H1 (cell line): ENCODE measurements around the gene CC2D2A. TPM values are rescaled to one million over a fixed set of nuclear protein-coding genes. Genes with fewer than 3 reads are reported as not detected.

Experiments
- CTCF ChIA-PET: fragments of 300-600 bp; sonication (Branson Sonifier 250); formaldehyde crosslinking; loops from one replicate; lab custom pipeline; 2021; ENCODE audit not compliant: partially characterized antibody; lab: Charles Lee
- POLR2A ChIA-PET: fragments of 300-600 bp; sonication (Branson Sonifier 250); formaldehyde crosslinking; loops from one replicate; lab custom pipeline; 2021; ENCODE audit warnings: inconsistent platforms; ENCODE audit not compliant: partially characterized antibody; lab: Charles Lee
- DNase-seq, 2 experiments: peaks; one replicate each; pipeline versions ENCODE4 v3.0.0 to v3.0.0-alpha.2; 2010 to 2022; ENCODE audit warnings: low spot score in 2 of 2, low read depth in 1 of 2, mixed read lengths in 1 of 2
- FAIRE-seq: peaks from 2 replicates; lab custom pipeline; 2011; peaks lifted over from hg19 to GRCh38; lab: Jason Lieb, UNC
- H2AFZ ChIP-seq: 2 replicates; pipeline ENCODE4 v1.8.1; 2012; ENCODE audit warnings: low read length, inconsistent platforms
- H2AK5ac ChIP-seq: 2 replicates; pipeline ENCODE4 v1.6.1; 2013; ENCODE audit warnings: low read depth, low read length
- H2BK120ac ChIP-seq: replicated peaks from 2 replicates; pipeline ENCODE3; 2013; ENCODE audit warnings: low read depth, low read length, inconsistent platforms
- H2BK12ac ChIP-seq: 2 replicates; pipeline ENCODE4 v1.6.1; 2013; ENCODE audit warnings: low read depth, low read length
- H2BK15ac ChIP-seq: 2 replicates; pipeline ENCODE4 v1.6.1; 2013; ENCODE audit warnings: low read length
- H2BK20ac ChIP-seq: 2 replicates; pipeline ENCODE4 v1.6.1; 2013; ENCODE audit warnings: low read length
- H2BK5ac ChIP-seq: 2 replicates; pipeline ENCODE4 v1.6.1; 2013; ENCODE audit warnings: low read depth, low read length
- H3K14ac ChIP-seq: 2 replicates; pipeline ENCODE4 v1.6.1; 2013; ENCODE audit warnings: inconsistent platforms; ENCODE audit not compliant: insufficient read length
- H3K18ac ChIP-seq: 2 replicates; pipeline ENCODE4 v1.6.1; 2013; ENCODE audit warnings: low read length; ENCODE audit errors: extremely low read depth
- H3K23ac ChIP-seq: 2 replicates; pipeline ENCODE4 v1.6.1; 2013; ENCODE audit warnings: inconsistent platforms; ENCODE audit not compliant: insufficient read length
- H3K23me2 ChIP-seq: 2 replicates; pipeline ENCODE4 v1.6.1; 2013; ENCODE audit warnings: low read depth, low read length
- H3K27ac ChIP-seq: 2 replicates; pipeline ENCODE4 v1.6.1; 2011; ENCODE audit warnings: low read depth, low read length, inconsistent platforms
- H3K27me3 ChIP-seq, 4 experiments: replicated peaks in 1 of 4; 1 replicate in 1 of 4; 2 replicates in 3 of 4; pipeline versions ENCODE4 v1.6.1 to v1.8.1; 2011 to 2013; ENCODE audit warnings: low read length in 3 of 4, mild to moderate bottlenecking in 3 of 4, inconsistent platforms in 2 of 4, mixed read lengths in 2 of 4, moderate library complexity in 1 of 4; ENCODE audit not compliant: control insufficient read depth in 3 of 4, insufficient read depth in 3 of 4; ENCODE audit errors: extremely low read depth in 1 of 4
- H3K36me3 ChIP-seq, 4 experiments: 2 replicates each; pipeline versions ENCODE4 v1.6.1 to v1.8.1; 2011 to 2013; ENCODE audit warnings: mild to moderate bottlenecking in 4 of 4, low read length in 3 of 4, moderate library complexity in 2 of 4, control low read depth in 1 of 4, inconsistent platforms in 1 of 4; ENCODE audit not compliant: insufficient read depth in 4 of 4, control insufficient read depth in 2 of 4
- H3K4ac ChIP-seq: replicated peaks from 2 replicates; pipeline ENCODE3; 2013; ENCODE audit warnings: low read length, low read depth, mixed read lengths, inconsistent platforms; ENCODE audit not compliant: insufficient read length
- H3K4me1 ChIP-seq, 4 experiments: replicated peaks in 1 of 4; 1 replicate in 1 of 4; 2 replicates in 3 of 4; pipeline versions ENCODE4 v1.6.1 to v1.8.1; 2011 to 2013; ENCODE audit warnings: low read length in 3 of 4, inconsistent platforms in 2 of 4, mixed read lengths in 1 of 4; ENCODE audit not compliant: insufficient read depth in 4 of 4, control insufficient read depth in 3 of 4
- H3K4me2 ChIP-seq, 2 experiments: 2 replicates each; pipeline versions ENCODE4 v1.6.1 to v1.8.1; 2011 to 2013; ENCODE audit warnings: low read depth in 2 of 2, low read length in 2 of 2, control low read depth in 1 of 2, inconsistent platforms in 1 of 2, mild to moderate bottlenecking in 1 of 2; ENCODE audit not compliant: insufficient read depth in 1 of 2
- H3K4me3 ChIP-seq, 4 experiments: fragments of 200-600, 300-600 bp in 1 of 4; sonication (generic), shearing (Covaris generic), sonication (Bioruptor Twin) in 1 of 4; 2 replicates each; pipeline versions ENCODE4 v1.5.1 to v1.8.1; 2011 to 2016; ENCODE audit warnings: low read length in 4 of 4, low read depth in 3 of 4, control low read depth in 2 of 4, inconsistent platforms in 2 of 4, mild to moderate bottlenecking in 2 of 4, mixed read lengths in 1 of 4, moderate library complexity in 1 of 4; ENCODE audit not compliant: insufficient read depth in 2 of 4; ENCODE audit errors: extremely low read depth in 1 of 4
- H3K56ac ChIP-seq: replicated peaks from 2 replicates; pipeline ENCODE3; 2013; ENCODE audit warnings: low read depth, mild to moderate bottlenecking, mixed read lengths, low read length, inconsistent platforms; ENCODE audit not compliant: insufficient read length
- H3K79me1 ChIP-seq: 2 replicates; pipeline ENCODE4 v1.6.1; 2013; ENCODE audit warnings: low read depth, low read length, control low read depth
- H3K79me2 ChIP-seq, 2 experiments: 2 replicates each; pipeline versions ENCODE4 v1.6.1 to v1.8.1; 2012 to 2013; ENCODE audit warnings: low read length in 2 of 2, mild to moderate bottlenecking in 2 of 2, inconsistent platforms in 1 of 2; ENCODE audit not compliant: insufficient read depth in 2 of 2, control insufficient read depth in 1 of 2
- H3K9ac ChIP-seq, 4 experiments: replicated peaks in 1 of 4; 1 replicate in 1 of 4; 2 replicates in 3 of 4; pipeline versions ENCODE4 v1.6.1 to v1.8.1; 2011 to 2013; ENCODE audit warnings: low read depth in 3 of 4, low read length in 3 of 4, control low read depth in 2 of 4, mild to moderate bottlenecking in 2 of 4, moderate library complexity in 2 of 4, inconsistent platforms in 1 of 4; ENCODE audit errors: extremely low read depth in 1 of 4
- H3K9me3 ChIP-seq, 2 experiments: 2 replicates each; pipeline versions ENCODE4 v1.6.1 to v1.8.1; 2012 to 2013; ENCODE audit warnings: mild to moderate bottlenecking in 2 of 2, moderate library complexity in 2 of 2, control low read depth in 1 of 2, inconsistent platforms in 1 of 2, low read depth in 1 of 2, low read length in 1 of 2, mixed read lengths in 1 of 2; ENCODE audit not compliant: insufficient read depth in 2 of 2
- H4K20me1 ChIP-seq, 2 experiments: replicated peaks in 1 of 2; 2 replicates each; pipeline versions ENCODE3 to v1.8.1; 2011 to 2013; ENCODE audit warnings: inconsistent platforms in 2 of 2, low read length in 2 of 2, mild to moderate bottlenecking in 1 of 2; ENCODE audit not compliant: insufficient read depth in 2 of 2, control insufficient read depth in 1 of 2
- H4K5ac ChIP-seq: 2 replicates; pipeline ENCODE4 v1.6.1; 2013; ENCODE audit warnings: low read length, low read depth, mixed read lengths, inconsistent platforms; ENCODE audit not compliant: insufficient read length
- H4K8ac ChIP-seq: 2 replicates; pipeline ENCODE4 v1.8.0; 2013; ENCODE audit warnings: mild to moderate bottlenecking, moderate library complexity, low read length, inconsistent platforms; ENCODE audit not compliant: insufficient read depth; ENCODE audit errors: extremely low read depth
- H4K91ac ChIP-seq: replicated peaks from 2 replicates; pipeline ENCODE3; 2013; ENCODE audit warnings: low read length, mixed read lengths, inconsistent platforms; ENCODE audit not compliant: insufficient read length
- POU5F1 ChIP-seq: IDR thresholded peaks from 2 replicates; pipeline ENCODE4 v1.6.1; 2011; ENCODE audit warnings: low read depth, mild to moderate bottlenecking, low read length, moderate library complexity
- RAD21 ChIP-seq, 2 experiments: IDR thresholded peaks in 1 of 2; conservative IDR thresholded peaks in 1 of 2; 2 replicates each; pipeline ENCODE4 v1.6.1; 2011; ENCODE audit warnings: low read depth in 2 of 2, low read length in 2 of 2, improper control_type of control experiment in 1 of 2, inconsistent platforms in 1 of 2, mild to moderate bottlenecking in 1 of 2, moderate library complexity in 1 of 2
- SIX5 ChIP-seq: IDR thresholded peaks from 2 replicates; pipeline ENCODE4 v1.6.1; 2011; ENCODE audit warnings: mild to moderate bottlenecking, low read depth, low read length
- ZNF274 ChIP-seq: IDR thresholded peaks from 2 replicates; pipeline ENCODE4 v1.7.0; 2012; ENCODE audit warnings: low read length, borderline replicate concordance; ENCODE audit errors: extremely low read depth
- WGBS, 2 experiments: shearing (Covaris generic) in 1 of 2; methylation state at CpG; one replicate each; pipeline versions ENCODE4 v1.1.6 to v1.1.7; 2013 to 2015; ENCODE audit warnings: low lambda C conversion rate in 2 of 2, mixed read lengths in 2 of 2, inconsistent platforms in 1 of 2, low coverage in 1 of 2, missing lambda C conversion rate in 1 of 2; ENCODE audit not compliant: insufficient replicate concordance in 2 of 2, insufficient coverage in 1 of 2, insufficient read length in 1 of 2; ENCODE audit errors: extremely low coverage in 1 of 2, missing lambda C conversion rate in 1 of 2; 5-methylcytosine and 5-hydroxymethylcytosine counted together
- polyA plus RNA-seq, 7 experiments: library from polyadenylated mRNA; depleted of rRNA in 3 of 7; stranded (reverse) in 5 of 7; unstranded in 2 of 7; fragments of >200 nt in 5 of 7; fragments of 200-250 nt in 2 of 7; gene quantifications; 1 replicate in 5 of 7; 2 replicates in 1 of 7; 4 replicates in 1 of 7; pipeline versions ENCODE4 v1.2.1 to v1.2.3, GENCODE V29; 2011 to 2013; ENCODE audit warnings: missing spikeins in 2 of 7, mixed read lengths in 2 of 7
- total RNA-seq: library from RNA; stranded (reverse); fragmentation: NEBNext Ultra II Directional; extraction: Animal tissue kit (Norgen Biotek cat#: 25700); gene quantifications from 2 replicates; pipeline ENCODE4 v1.2.1, GENCODE V29; 2021
- TF ChIP-seq, protein P1 (sequence below), 3 experiments: IDR thresholded peaks; 1 replicate in 2 of 3; 2 replicates in 1 of 3; pipeline versions ENCODE4 v1.5.1 to v1.6.1; 2011; ENCODE audit warnings: low read length in 3 of 3, mild to moderate bottlenecking in 3 of 3, inconsistent platforms in 2 of 3, low read depth in 1 of 3, moderate library complexity in 1 of 3; ENCODE audit not compliant: insufficient read depth in 1 of 3; ENCODE audit errors: control extremely low read depth in 1 of 3
- TF ChIP-seq, protein P2 (sequence below): IDR thresholded peaks from 2 replicates; pipeline ENCODE4 v1.6.1; 2011; ENCODE audit warnings: low read length, improper control_type of control experiment

CC2D2A gene
- total and polyA plus RNA-seq, 2 of the 8 experiments (the other 6 are each of a cell fraction or from before 2014, with no cell fraction given), result 11.0 to 12.2 TPM

DNA sequence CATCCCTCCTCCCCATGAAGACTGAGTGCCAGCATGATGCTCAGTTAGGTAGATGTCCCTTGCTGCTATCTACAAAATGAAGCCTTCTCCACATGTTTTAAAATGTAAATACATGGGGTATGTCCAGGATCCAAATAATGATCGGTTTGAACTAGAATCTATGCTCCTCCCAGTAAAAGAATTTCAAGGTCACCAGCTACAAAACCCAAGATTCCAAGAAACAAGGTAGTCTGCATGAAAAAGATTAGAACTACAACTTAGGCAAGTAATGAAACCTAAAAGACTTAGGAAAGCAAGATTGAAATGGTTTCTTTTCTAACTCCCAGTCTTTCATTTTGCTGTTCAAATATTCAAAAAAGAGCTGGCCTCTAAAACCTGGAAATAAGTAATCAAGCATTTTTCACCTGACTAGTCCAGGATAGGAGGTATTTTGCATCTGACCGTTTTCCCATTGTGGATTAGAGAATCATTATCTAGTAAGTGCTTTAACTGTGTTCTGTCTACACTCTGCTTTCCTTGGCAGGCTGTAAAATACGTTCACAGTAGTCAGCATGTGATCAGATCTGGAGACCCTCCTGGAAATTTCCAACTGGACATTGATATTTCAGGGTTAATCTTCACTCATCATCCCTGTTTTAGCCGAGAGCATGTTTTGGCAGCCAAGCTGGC, 57.4 kb downstream of the CC2D2A start:
- H2BK120ac ChIP-seq, result no peak overlapping the region
- no peaks in the 10 kb centered on the region for H3K27me3 ChIP-seq
- H3K4me3 ChIP-seq, result no peak overlapping the region
- H3K9ac ChIP-seq, result no peak overlapping the region
- H4K5ac ChIP-seq, result no peak overlapping the region
- H3K79me2 ChIP-seq, result no peaks in the 10 kb centered on the region
- no peaks in the 10 kb centered on the region for H3K9me3 ChIP-seq
- no peak overlapping the region for H3K27ac ChIP-seq
- no peak overlapping the region for H3K14ac ChIP-seq
- no peak overlapping the region for H2AK5ac ChIP-seq
- no peaks in the 10 kb centered on the region for H3K4me1 ChIP-seq
- H3K23ac ChIP-seq, result no peak overlapping the region
- no peaks in the 10 kb centered on the region for H3K23me2 ChIP-seq
- no peaks in the 10 kb centered on the region for H3K36me3 ChIP-seq
- POLR2A ChIA-PET, result no interaction called here
- H2BK5ac ChIP-seq, result no peak overlapping the region
- no peak overlapping the region for H2BK12ac ChIP-seq
- TF ChIP-seq POU5F1 (no peak), SIX5 (no peak), RAD21 (IDR thresholded peaks at IDR 0.05 in 1 of 2, conservative IDR thresholded peaks at IDR 0.05 in 1 of 2; ENCODE audit: low read depth in 2 of 2, low read length in 2 of 2) (no peak), ZNF274 (no peak)
- TF ChIP-seq, protein P1, sequence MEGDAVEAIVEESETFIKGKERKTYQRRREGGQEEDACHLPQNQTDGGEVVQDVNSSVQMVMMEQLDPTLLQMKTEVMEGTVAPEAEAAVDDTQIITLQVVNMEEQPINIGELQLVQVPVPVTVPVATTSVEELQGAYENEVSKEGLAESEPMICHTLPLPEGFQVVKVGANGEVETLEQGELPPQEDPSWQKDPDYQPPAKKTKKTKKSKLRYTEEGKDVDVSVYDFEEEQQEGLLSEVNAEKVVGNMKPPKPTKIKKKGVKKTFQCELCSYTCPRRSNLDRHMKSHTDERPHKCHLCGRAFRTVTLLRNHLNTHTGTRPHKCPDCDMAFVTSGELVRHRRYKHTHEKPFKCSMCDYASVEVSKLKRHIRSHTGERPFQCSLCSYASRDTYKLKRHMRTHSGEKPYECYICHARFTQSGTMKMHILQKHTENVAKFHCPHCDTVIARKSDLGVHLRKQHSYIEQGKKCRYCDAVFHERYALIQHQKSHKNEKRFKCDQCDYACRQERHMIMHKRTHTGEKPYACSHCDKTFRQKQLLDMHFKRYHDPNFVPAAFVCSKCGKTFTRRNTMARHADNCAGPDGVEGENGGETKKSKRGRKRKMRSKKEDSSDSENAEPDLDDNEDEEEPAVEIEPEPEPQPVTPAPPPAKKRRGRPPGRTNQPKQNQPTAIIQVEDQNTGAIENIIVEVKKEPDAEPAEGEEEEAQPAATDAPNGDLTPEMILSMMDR (IDR thresholded peaks at IDR 0.05; ENCODE audit: control extremely low read depth in 1 of 3, insufficient read depth in 1 of 3, low read depth in 1 of 3, low read length in 3 of 3), result no peak
- TF ChIP-seq, protein P2, sequence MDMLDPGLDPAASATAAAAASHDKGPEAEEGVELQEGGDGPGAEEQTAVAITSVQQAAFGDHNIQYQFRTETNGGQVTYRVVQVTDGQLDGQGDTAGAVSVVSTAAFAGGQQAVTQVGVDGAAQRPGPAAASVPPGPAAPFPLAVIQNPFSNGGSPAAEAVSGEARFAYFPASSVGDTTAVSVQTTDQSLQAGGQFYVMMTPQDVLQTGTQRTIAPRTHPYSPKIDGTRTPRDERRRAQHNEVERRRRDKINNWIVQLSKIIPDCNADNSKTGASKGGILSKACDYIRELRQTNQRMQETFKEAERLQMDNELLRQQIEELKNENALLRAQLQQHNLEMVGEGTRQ, result no peak
- H3K4me2 ChIP-seq, result no peak overlapping the region
- H2AFZ ChIP-seq, result no peak overlapping the region
- WGBS, 2 experiments, result 86% methylated on average over 4 of the region's 4 CpGs; no CpG with 5 or more reads in 1 of the 2 experiments
- DNase-seq, result no peak
- H2BK15ac ChIP-seq, result no peak overlapping the region
- no peaks in the 10 kb centered on the region for H3K79me1 ChIP-seq
- CTCF ChIA-PET, result no interaction called here
- H4K20me1 ChIP-seq, result no peaks in the 10 kb centered on the region
- no peak overlapping the region for H2BK20ac ChIP-seq
- no peak overlapping the region for H3K56ac ChIP-seq
- H3K18ac ChIP-seq, result no peak overlapping the region
- H4K91ac ChIP-seq, result no peak overlapping the region
- no peak for FAIRE-seq
- H3K4ac ChIP-seq, result no peak overlapping the region
- no peak overlapping the region for H4K8ac ChIP-seq
